ENCODE data around the gene UBE2H. TPM values are rescaled to one million over a fixed set of nuclear protein-coding genes. Genes with fewer than 3 reads are reported as not detected.
A peak's percentile ranks its signal among the peaks of the same experiment; 100 is the strongest.

UBE2H gene
- total and polyA plus RNA-seq, 2 donors (not counting 1 experiment from before 2014, with no cell fraction given), result 23.3 to 54.1 TPM

- Histone ChIP-seq H3K27me3 (replicated peaks in 1 of 4; ENCODE audit: control extremely low read depth in 1 of 4, control insufficient read depth in 3 of 4, insufficient read depth in 4 of 4, low read length in 3 of 4) (no peaks in the 10 kb centered on the region), H3K4me1 (ENCODE audit: control insufficient read depth in 2 of 2, insufficient read depth in 2 of 2, low read length in 2 of 2) (peaks cover 9 to 13% of the 10 kb centered on the region in 2 donors), H2AFZ (ENCODE audit: insufficient read depth, low read depth, low read length, poor library complexity, severe bottlenecking) (no peak overlapping the region), H3K79me2 (ENCODE audit: control insufficient read depth, insufficient read depth, low read length) (peaks cover 28% of the 10 kb centered on the region), H3K36me3 (replicated peaks in 1 of 2; ENCODE audit: control extremely low read depth in 1 of 2, control insufficient read depth in 1 of 2, extremely low read depth in 1 of 2, insufficient read depth in 2 of 2, low read length in 1 of 2) (peaks cover 0 to 21% of the 10 kb centered on the region in 2 experiments), H3K9me3 (ENCODE audit: control extremely low read depth in 1 of 3, control insufficient read depth in 2 of 3, insufficient read depth in 1 of 3, low read length in 2 of 3) (no peaks in the 10 kb centered on the region), H3K9ac (ENCODE audit: low read length) (no peak overlapping the region), H3K27ac (ENCODE audit: low read length in 2 of 2) (no peak overlapping the region), H4K20me1 (ENCODE audit: control insufficient read depth, insufficient read depth, low read length, poor library complexity, severe bottlenecking) (peaks cover 32% of the 10 kb centered on the region), H3K4me3 (ENCODE audit: control extremely low read depth in 1 of 5, extremely low read depth in 1 of 5, insufficient read depth in 1 of 5, low read depth in 2 of 5, low read length in 4 of 5) (no peak overlapping the region), H3K4me2 (replicated peaks; ENCODE audit: low read depth, low read length, poor library complexity, severe bottlenecking) (no peak overlapping the region)
- Mint-ChIP-seq H3K4me1 (peaks cover 26% of the 10 kb centered on the region), H3K4me3 (no peak overlapping the region), H3K27ac (peak overlapping the region; percentile 60), H3K9me3 (ENCODE audit: insufficient read depth) (no peaks in the 10 kb centered on the region), H3K27me3 (no peaks in the 10 kb centered on the region)
- no peak for TF ChIP-seq EZH2 (IDR thresholded peaks at IDR 0.05; ENCODE audit: borderline replicate concordance, insufficient read depth, low read depth, low read length, poor library complexity, severe bottlenecking)
- no peak for TF ChIP-seq CTCF (IDR thresholded peaks at IDR 0.05)
- intact Hi-C loops (cut with micrococcal nuclease), result loop anchor here (5.0 kb wide), 1 partner anchor 37 kb away; no protein-coding TSS in a partner anchor
- ChIA-PET CTCF (interaction anchor here (0.6 to 0.8 kb wide), 2 partner anchors 10 to 15 kb away, joined by 3 to 4 read pairs; no protein-coding TSS in a partner anchor), POLR2A (no interaction called here)
- ATAC-seq (ENCODE audit: low read depth), result no peak
- WGBS (ENCODE audit: insufficient coverage), result no CpG with 5 or more reads among the region's 3 CpGs
- no peak for DNase-seq
Measured at GRCh38 chr7:129845178-129845971, 107.4 kb downstream of the UBE2H start.
